Cardiac fibroblast (primary cell): Measurements from ENCODE around the gene CRYZL1.
"Not testable (repeated sequence)": the region's sequence is repeated elsewhere in the genome, so short reads cannot be mapped to it uniquely, and the experiment has no call there.

ENCODE experiments used
- DNase-seq, 2 donors: peaks; one replicate each; pipeline versions ENCODE4 v3.0.0 to v3.0.0-alpha.2; 2010; ENCODE audit warnings: low read depth in 2 of 2
- H3K4me3 ChIP-seq, 2 donors: replicated peaks in 1 of 2; 1 replicate in 1 of 2; 2 replicates in 1 of 2; pipeline ENCODE4 v1.5.1; 2011; ENCODE audit warnings: low read depth in 2 of 2, low read length in 2 of 2, mild to moderate bottlenecking in 2 of 2, moderate library complexity in 1 of 2
- TF ChIP-seq, protein P1 (sequence below): IDR thresholded peaks from one replicate; pipeline ENCODE4 v1.5.1; 2011; ENCODE audit warnings: low read depth, mild to moderate bottlenecking, low read length, inconsistent platforms

The CRYZL1 gene

DNA sequence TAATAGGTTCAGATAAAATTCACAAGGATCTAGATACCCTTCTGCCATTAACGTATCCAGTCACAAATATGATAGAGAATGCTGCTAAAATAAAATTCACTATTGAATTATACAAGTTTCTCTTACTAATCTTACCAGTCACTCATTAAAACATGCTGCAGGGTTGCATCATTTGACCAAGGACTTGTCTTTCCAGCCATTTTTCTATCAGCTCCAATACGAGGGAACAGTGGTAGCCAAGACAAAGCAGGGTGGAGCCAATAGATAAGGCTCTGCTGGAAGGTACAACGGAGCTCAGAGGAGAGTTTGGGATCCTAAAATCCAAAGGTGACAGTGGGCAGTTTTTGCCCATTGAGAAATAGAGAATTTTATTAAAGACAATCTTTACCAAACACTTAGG, 57.1 kb downstream of the CRYZL1 start:
- TF ChIP-seq, protein P1, sequence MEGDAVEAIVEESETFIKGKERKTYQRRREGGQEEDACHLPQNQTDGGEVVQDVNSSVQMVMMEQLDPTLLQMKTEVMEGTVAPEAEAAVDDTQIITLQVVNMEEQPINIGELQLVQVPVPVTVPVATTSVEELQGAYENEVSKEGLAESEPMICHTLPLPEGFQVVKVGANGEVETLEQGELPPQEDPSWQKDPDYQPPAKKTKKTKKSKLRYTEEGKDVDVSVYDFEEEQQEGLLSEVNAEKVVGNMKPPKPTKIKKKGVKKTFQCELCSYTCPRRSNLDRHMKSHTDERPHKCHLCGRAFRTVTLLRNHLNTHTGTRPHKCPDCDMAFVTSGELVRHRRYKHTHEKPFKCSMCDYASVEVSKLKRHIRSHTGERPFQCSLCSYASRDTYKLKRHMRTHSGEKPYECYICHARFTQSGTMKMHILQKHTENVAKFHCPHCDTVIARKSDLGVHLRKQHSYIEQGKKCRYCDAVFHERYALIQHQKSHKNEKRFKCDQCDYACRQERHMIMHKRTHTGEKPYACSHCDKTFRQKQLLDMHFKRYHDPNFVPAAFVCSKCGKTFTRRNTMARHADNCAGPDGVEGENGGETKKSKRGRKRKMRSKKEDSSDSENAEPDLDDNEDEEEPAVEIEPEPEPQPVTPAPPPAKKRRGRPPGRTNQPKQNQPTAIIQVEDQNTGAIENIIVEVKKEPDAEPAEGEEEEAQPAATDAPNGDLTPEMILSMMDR = no peak
- DNase-seq = no peak
- H3K4me3 ChIP-seq = no peak overlapping the region

DNA sequence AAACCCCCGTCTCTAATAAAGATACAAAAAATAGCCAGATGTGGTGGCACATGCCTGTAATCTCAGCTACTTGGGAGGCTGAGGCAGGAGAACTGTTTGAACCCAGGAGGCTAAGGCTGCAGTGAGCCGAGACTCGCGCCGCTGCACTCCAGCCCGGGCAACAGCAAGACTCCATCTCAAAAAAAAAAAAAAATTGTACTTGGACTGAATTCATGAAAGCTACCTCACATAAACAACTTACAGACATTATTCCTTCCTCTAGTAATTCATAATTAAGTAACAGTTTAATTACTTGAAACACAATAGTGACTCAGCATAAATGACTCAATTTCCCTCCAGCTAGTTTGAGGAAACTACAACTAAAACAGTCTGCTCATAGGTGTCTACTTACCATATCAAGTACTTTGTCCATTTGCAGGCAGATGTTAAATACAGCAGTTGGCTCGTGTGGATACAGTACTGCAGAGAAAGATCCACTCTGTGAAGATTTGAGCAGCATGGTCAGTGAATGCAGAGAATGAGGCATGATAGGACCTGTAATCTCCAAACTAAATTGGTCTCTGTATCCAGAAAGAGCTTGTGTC, 62.5 kb downstream of the CRYZL1 start:
- H3K4me3 ChIP-seq = no peak overlapping the region
- DNase-seq = peak in 1 of 2 donors; percentile 26
- TF ChIP-seq, protein P1 = no peak

DNA sequence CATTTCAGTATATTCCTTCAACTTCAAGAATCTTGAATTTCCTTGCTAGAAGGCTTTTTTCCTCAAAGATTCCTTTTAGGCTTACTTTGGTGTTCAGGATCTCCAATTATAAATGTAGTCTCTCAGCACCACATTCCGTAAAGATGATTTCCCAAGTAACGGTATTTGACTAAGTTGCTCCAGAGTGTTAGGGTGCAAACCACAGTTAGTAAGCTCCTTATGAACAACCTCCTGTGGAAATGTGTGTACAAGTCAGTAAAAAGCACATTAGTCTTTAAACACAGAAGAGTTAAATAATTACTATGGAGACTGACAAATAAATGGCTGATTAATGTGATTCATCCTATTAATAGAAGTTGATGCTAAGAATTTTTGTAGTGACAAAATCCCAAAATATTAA, 63.3 kb downstream of the CRYZL1 start:
- peak; percentile 23 to 48 for DNase-seq
- H3K4me3 ChIP-seq = no peak overlapping the region
- TF ChIP-seq, protein P1 = no peak

DNA sequence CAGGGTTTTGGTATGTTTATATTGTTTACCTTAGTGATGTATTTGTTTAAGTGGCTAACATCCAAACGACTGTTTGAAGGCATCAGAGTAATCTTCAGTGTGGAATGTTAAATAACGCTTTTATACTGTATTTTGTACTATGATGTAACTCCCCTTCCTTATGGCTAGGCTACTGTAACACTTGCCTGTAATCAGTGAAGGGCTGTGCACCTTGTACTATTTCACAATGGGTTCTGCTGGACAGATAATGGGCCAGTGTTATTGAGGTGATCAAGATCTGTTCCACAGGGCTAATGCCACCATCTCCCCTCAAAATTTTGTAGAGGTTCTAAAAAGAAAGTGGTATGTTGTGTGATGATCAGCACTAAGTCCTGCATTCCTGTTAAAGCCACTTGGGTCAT, 64.8 kb downstream of the CRYZL1 start:
- H3K4me3 ChIP-seq, DNase-seq: not testable (repeated sequence)

DNA sequence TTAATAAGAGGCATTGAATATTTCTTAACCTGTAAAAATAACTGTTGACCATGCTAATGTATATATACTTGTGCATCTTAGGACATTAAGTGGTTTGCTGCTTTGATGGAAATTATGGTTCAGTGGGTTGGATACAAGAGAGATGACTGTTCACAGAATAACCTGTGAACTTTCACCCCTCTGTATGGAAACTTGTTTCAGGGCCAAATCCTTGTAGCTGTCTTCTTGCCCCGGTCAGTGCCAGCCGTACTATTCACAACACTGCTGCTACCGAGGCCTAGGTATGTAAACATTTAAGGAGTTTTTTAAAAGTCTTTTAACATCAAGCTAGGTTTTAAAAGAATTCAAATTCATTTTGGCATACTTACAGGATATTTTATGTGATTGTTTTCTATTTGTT, 69.2 kb downstream of the CRYZL1 start:
- no peak overlapping the region for H3K4me3 ChIP-seq
- TF ChIP-seq, protein P1 = no peak
- peak in 1 of 2 donors; percentile 14 for DNase-seq

DNA sequence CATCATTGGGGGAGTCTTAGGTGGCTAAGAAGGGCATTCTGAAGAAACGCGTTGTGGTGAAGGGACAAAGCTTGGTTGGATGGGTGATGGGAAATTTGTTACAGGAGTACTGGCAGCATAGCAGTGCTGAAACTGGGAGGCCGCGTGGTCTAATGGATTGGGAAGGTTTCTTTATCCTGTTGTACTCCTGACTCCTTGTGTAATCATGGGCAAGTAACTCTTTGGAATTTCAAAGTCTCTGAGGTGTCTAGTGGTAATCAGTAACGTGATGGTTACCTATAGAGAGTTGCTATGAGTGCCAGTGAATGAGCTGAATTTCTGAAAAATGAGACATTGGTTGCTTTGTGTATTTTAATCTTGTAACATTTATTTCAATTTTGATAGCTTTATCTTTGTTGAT, 71.5 kb downstream of the CRYZL1 start:
- TF ChIP-seq, protein P1 = no peak
- no peak for DNase-seq
- no peak overlapping the region for H3K4me3 ChIP-seq

DNA sequence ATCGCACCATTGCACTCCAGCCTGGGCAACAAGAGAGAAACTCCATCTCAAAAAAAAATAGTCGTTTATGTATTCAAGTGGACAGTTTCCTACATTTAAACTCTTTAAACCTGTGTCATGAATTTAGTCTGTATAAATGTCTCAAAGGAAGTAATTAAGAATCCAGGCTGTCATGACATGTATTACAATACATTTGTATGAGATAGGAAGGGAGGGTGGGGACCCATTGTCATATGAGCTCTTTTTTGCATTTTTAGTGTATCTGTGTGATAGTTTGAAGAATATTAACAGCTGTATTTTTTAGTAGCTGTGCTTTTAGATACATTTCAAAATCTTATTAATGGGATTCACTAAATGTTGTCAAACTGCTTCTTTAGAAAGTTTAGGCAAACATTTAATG, 73.1 kb downstream of the CRYZL1 start:
- no peak overlapping the region for H3K4me3 ChIP-seq
- TF ChIP-seq, protein P1 = no peak
- DNase-seq = no peak
